Keratinocyte (primary cell): ENCODE results near the gene C19orf47. TPM values are rescaled to one million over a fixed set of nuclear protein-coding genes. Genes with fewer than 3 reads are reported as not detected.

Source experiments
- DNase-seq: peaks from one replicate; pipeline ENCODE4 v3.0.0-alpha.2; 2011; ENCODE audit warnings: low read depth, missing footprints, low spot score
- FAIRE-seq: peaks from 2 replicates; lab custom pipeline; 2011; peaks lifted over from hg19 to GRCh38; lab: Jason Lieb, UNC
- H2AFZ ChIP-seq: 2 replicates; pipeline ENCODE4 v1.6.0; 2012; ENCODE audit warnings: low read length, control low read depth, inconsistent platforms; ENCODE audit not compliant: control insufficient read depth
- H3K27ac ChIP-seq: 2 replicates; pipeline ENCODE4 v1.5.1; 2011; ENCODE audit warnings: low read length; ENCODE audit not compliant: control insufficient read depth, insufficient read depth
- H3K27me3 ChIP-seq: 3 replicates; pipeline ENCODE4 v1.6.0; 2011; ENCODE audit warnings: low read length; ENCODE audit not compliant: control insufficient read depth, insufficient read depth; ENCODE audit errors: extremely low read depth
- H3K36me3 ChIP-seq, 2 experiments: 2 replicates in 1 of 2; 3 replicates in 1 of 2; pipeline ENCODE4 v1.5.1; 2011; ENCODE audit warnings: low read length in 2 of 2, mild to moderate bottlenecking in 1 of 2; ENCODE audit not compliant: control insufficient read depth in 2 of 2, insufficient read depth in 2 of 2; ENCODE audit errors: extremely low read depth in 1 of 2
- H3K4me1 ChIP-seq: 3 replicates; pipeline ENCODE4 v1.5.1; 2011; ENCODE audit warnings: low read length; ENCODE audit not compliant: control insufficient read depth, insufficient read depth; ENCODE audit errors: extremely low read depth
- H3K4me2 ChIP-seq: 3 replicates; pipeline ENCODE4 v1.6.0; 2011; ENCODE audit warnings: low read depth, low read length; ENCODE audit not compliant: control insufficient read depth, insufficient read depth; ENCODE audit errors: extremely low read depth
- H3K4me3 ChIP-seq, 3 experiments: fragments of 200-600 bp in 1 of 3; sonication (generic) in 1 of 3; 2 replicates in 2 of 3; 3 replicates in 1 of 3; pipeline ENCODE4 v1.5.1; 2011 to 2016; ENCODE audit warnings: low read length in 3 of 3, mild to moderate bottlenecking in 3 of 3, control low read depth in 2 of 3, inconsistent platforms in 1 of 3, low read depth in 1 of 3, mixed read lengths in 1 of 3, mixed run types in 1 of 3, moderate library complexity in 1 of 3; ENCODE audit not compliant: control insufficient read depth in 2 of 3, insufficient read depth in 2 of 3; ENCODE audit errors: extremely low read depth in 1 of 3
- H3K79me2 ChIP-seq: 2 replicates; pipeline ENCODE4 v1.6.0; 2012; ENCODE audit warnings: low read length; ENCODE audit not compliant: control insufficient read depth, insufficient read depth
- H3K9ac ChIP-seq: 3 replicates; pipeline ENCODE4 v1.6.0; 2011; ENCODE audit warnings: low read length; ENCODE audit not compliant: control insufficient read depth, insufficient read depth; ENCODE audit errors: extremely low read depth
- H3K9me1 ChIP-seq: 3 replicates; pipeline ENCODE4 v1.6.0; 2011; ENCODE audit warnings: low read length; ENCODE audit not compliant: control insufficient read depth, insufficient read depth; ENCODE audit errors: extremely low read depth
- H3K9me3 ChIP-seq: 2 replicates; pipeline ENCODE4 v1.5.1; 2012; ENCODE audit warnings: low read depth, low read length; ENCODE audit not compliant: control insufficient read depth
- H4K20me1 ChIP-seq: 3 replicates; pipeline ENCODE4 v1.6.0; 2011; ENCODE audit warnings: low read length; ENCODE audit not compliant: control insufficient read depth, insufficient read depth; ENCODE audit errors: extremely low read depth
- EZH2 ChIP-seq: IDR thresholded peaks from one replicate; pipeline ENCODE4 v1.6.1; 2012; ENCODE audit warnings: inconsistent platforms, mild to moderate bottlenecking, low read length, moderate library complexity
- dilution Hi-C: fragments of 300-500 bp; cut with MboI; formaldehyde crosslinking; loops from one replicate; pipeline ENCODE4 v1.7.0; 2020; ENCODE audit warnings: low sequenced_read_pairs; ENCODE audit not compliant: extremely low pct_ligation_motif_present
- polyA plus RNA-seq, 5 experiments: library from polyadenylated mRNA; depleted of rRNA in 3 of 5; stranded (reverse) in 3 of 5; stranded (forward) in 1 of 5; unstranded in 1 of 5; fragments of >200 nt; gene quantifications; 1 replicate in 1 of 5; 2 replicates in 3 of 5; 3 replicates in 1 of 5; pipeline versions ENCODE4 v1.2.1 to v1.2.3, GENCODE V29; 2011 to 2012; ENCODE audit warnings: missing spikeins in 2 of 5, low read depth in 1 of 5, low replicate concordance in 1 of 5
- TF ChIP-seq, protein P1 (sequence below), 3 experiments: IDR thresholded peaks in 1 of 3; conservative IDR thresholded peaks in 1 of 3; optimal IDR thresholded peaks in 1 of 3; 2 replicates in 2 of 3; 3 replicates in 1 of 3; pipeline versions ENCODE3 to v1.5.1; 2011; ENCODE audit warnings: low read length in 3 of 3, mild to moderate bottlenecking in 3 of 3, moderate library complexity in 2 of 3, control low read depth in 1 of 3, inconsistent platforms in 1 of 3; ENCODE audit not compliant: insufficient read depth in 2 of 3; ENCODE audit errors: extremely low read depth in 1 of 3

Gene C19orf47
- polyA plus RNA-seq, 1 donor (not counting 4 experiments of a cell fraction or from before 2014, with no cell fraction given), result 13.3 TPM

DNA sequence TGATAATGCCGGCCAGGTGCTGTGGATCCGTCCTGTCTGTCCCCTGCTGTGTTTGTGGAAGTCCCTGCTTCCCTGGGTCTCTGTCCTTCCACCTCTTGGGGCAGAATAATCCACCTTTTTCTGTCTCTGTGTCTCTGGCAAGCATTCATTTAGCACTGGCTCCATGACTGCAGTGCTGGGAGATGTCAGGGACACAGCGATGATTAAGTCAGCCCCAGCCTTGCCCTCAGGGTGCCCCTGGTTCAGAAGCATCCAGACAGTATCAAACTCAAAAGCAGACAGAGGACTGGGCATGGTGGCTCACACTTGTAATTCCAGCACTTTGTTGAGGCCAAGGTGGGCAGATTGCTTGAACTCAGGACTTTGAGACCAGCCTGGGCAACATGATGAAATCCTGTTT is 40.3 kb upstream of the C19orf47 start:
- Histone ChIP-seq H3K36me3 (no peaks in the 10 kb centered on the region), H3K9me3 (no peaks in the 10 kb centered on the region)
- no peak for FAIRE-seq

DNA sequence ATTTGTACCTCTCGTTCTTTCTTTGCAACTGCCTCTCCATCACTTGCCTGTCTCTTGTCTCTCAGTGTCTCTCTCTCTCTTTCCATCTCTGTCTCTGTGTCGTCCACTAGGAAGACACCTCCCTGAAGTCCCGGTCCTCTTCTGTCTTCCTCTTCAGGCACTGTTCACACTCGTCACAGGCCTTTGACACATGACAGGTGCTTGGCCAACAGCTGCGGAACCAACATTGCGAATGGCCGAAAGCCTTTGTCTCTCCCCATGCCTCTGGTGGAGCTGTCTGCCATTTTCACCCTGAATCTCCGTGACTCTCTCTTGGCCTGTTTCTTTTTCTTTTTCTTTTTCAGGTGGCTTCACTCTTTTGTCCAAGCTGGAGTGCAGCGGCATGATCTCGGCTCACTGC is 39.0 kb upstream of the C19orf47 start:
- Histone ChIP-seq H3K9ac (no peak overlapping the region), H3K27me3 (no peaks in the 10 kb centered on the region), H3K9me3 (no peaks in the 10 kb centered on the region), H3K4me1 (peaks cover 2% of the 10 kb centered on the region), H2AFZ (no peak overlapping the region), H3K36me3 (no peaks in the 10 kb centered on the region), H3K9me1 (no peaks in the 10 kb centered on the region), H3K79me2 (no peaks in the 10 kb centered on the region), H3K4me2 (no peak overlapping the region), H4K20me1 (no peaks in the 10 kb centered on the region), H3K27ac (no peak overlapping the region), H3K4me3 (no peak overlapping the region)
- FAIRE-seq (no peak), DNase-seq (no peak)
- TF ChIP-seq EZH2, result no peak
- TF ChIP-seq, protein P1, sequence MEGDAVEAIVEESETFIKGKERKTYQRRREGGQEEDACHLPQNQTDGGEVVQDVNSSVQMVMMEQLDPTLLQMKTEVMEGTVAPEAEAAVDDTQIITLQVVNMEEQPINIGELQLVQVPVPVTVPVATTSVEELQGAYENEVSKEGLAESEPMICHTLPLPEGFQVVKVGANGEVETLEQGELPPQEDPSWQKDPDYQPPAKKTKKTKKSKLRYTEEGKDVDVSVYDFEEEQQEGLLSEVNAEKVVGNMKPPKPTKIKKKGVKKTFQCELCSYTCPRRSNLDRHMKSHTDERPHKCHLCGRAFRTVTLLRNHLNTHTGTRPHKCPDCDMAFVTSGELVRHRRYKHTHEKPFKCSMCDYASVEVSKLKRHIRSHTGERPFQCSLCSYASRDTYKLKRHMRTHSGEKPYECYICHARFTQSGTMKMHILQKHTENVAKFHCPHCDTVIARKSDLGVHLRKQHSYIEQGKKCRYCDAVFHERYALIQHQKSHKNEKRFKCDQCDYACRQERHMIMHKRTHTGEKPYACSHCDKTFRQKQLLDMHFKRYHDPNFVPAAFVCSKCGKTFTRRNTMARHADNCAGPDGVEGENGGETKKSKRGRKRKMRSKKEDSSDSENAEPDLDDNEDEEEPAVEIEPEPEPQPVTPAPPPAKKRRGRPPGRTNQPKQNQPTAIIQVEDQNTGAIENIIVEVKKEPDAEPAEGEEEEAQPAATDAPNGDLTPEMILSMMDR (optimal IDR thresholded peaks at IDR 0.05 in 1 of 3, IDR thresholded peaks at IDR 0.05 in 1 of 3, conservative IDR thresholded peaks at IDR 0.05 in 1 of 3; ENCODE audit: extremely low read depth in 1 of 3, insufficient read depth in 2 of 3, low read length in 3 of 3), result no peak
- dilution Hi-C loops, result no loop called here

More for the DNA sequence above, 40.3 kb upstream of the C19orf47 start:
- TF ChIP-seq, protein P1 (optimal IDR thresholded peaks at IDR 0.05 in 1 of 3, IDR thresholded peaks at IDR 0.05 in 1 of 3, conservative IDR thresholded peaks at IDR 0.05 in 1 of 3; ENCODE audit: extremely low read depth in 1 of 3, insufficient read depth in 2 of 3, low read length in 3 of 3), result no peak
- TF ChIP-seq EZH2, result no peak
- Histone ChIP-seq H3K27me3 (no peaks in the 10 kb centered on the region), H2AFZ (no peak overlapping the region), H3K4me1 (peaks cover 5% of the 10 kb centered on the region), H3K27ac (no peak overlapping the region), H3K9me1 (no peaks in the 10 kb centered on the region), H3K9ac (no peak overlapping the region), H3K4me2 (no peak overlapping the region), H3K79me2 (no peaks in the 10 kb centered on the region), H4K20me1 (no peaks in the 10 kb centered on the region), H3K4me3 (no peak overlapping the region)
- DNase-seq, result no peak
- dilution Hi-C loops, result no loop called here
